ENCODE measurements around the gene SAFB2. TPM values are rescaled to one million over a fixed set of nuclear protein-coding genes. Genes with fewer than 3 reads are reported as not detected.

SAFB2 gene
- total and polyA plus RNA-seq, 9 of the 15 experiments (the other 6 are each of a cell fraction or from before 2014, with no cell fraction given), result 4.5 to 103 (median 47.3) TPM

GRCh38 chr19:5612891-5613865 lies 9.4 kb downstream of the SAFB2 start:
- no peak overlapping the region for H2AFZ ChIP-seq (ENCODE audit: low read depth, low read length)
- no peak for DNase-seq (ENCODE audit: extremely low read depth in 1 of 4, low spot score in 3 of 4)
- H3K4me3 ChIP-seq, result no peak overlapping the region
- peaks cover 40% of the 10 kb centered on the region for H3K79me2 ChIP-seq (ENCODE audit: control insufficient read depth, insufficient read depth, low read length)
- BruUV-seq (replicated peaks), result no TSS peak
- H4K20me1 ChIP-seq (replicated peaks; ENCODE audit: control insufficient read depth, insufficient read depth, low read length), result 0 out of 2 replicates have a peak, but pooled peaks cover 4% of the 10 kb centered on the region
- no peak overlapping the region for H3K27ac ChIP-seq (ENCODE audit: extremely low read depth, low read depth, low read length)
- no peaks in the 10 kb centered on the region for H3K27me3 ChIP-seq (ENCODE audit: control insufficient read depth in 2 of 2, insufficient read depth in 2 of 2, low read length in 2 of 2)
- H3K9ac ChIP-seq (ENCODE audit: insufficient read depth in 1 of 2, low read depth in 2 of 2, low read length in 2 of 2), result no peak overlapping the region
- ChIA-PET POLR2A (interaction anchor here (1.3 to 1.9 kb wide), 2 partner anchors 9 to 66 kb away, joined by 3 to 19 read pairs; partner anchors contain the start of genes SAFB and SAFB2), CTCF (ENCODE audit: low intra/inter-chr PET ratio) (no interaction called here)
- no peaks in the 10 kb centered on the region for H3K4me1 ChIP-seq (replicated peaks in 1 of 2; ENCODE audit: control insufficient read depth in 2 of 2, insufficient read depth in 2 of 2, low read length in 2 of 2)
- H3K36me3 ChIP-seq (ENCODE audit: control insufficient read depth, insufficient read depth, low read length), result peaks cover 91% of the 10 kb centered on the region
- 0 out of 2 replicates have a peak, but pooled peaks have one; percentile 15 for TF ChIP-seq SUPT5H (IDR thresholded peaks at IDR 0.05)
- TF ChIP-seq MCM2 (IDR thresholded peaks at IDR 0.05; ENCODE audit: low read depth), result no peak
- no peak for TF ChIP-seq PRMT5 (CRISPR knock-in tag; IDR thresholded peaks at IDR 0.05)
- no peak for TF ChIP-seq ZNF444 (CRISPR knock-in tag; IDR thresholded peaks at IDR 0.05)
- 0 out of 2 replicates have a peak, but pooled peaks have one; percentile 29 for TF ChIP-seq THRB (CRISPR knock-in tag; conservative IDR thresholded peaks at IDR 0.05)
- TF ChIP-seq ZNF212 (CRISPR knock-in tag; IDR thresholded peaks at IDR 0.05), result no peak
- TF ChIP-seq POLR2A (conservative IDR thresholded peaks at IDR 0.05), result no peak
- WGBS (ENCODE audit: insufficient coverage, low coverage, missing lambda C conversion rate), result 96% methylated on average over 15 of the region's 15 CpGs
- in situ Hi-C loops (cut with MboI), result no loop called here
- intact Hi-C loops (cut with micrococcal nuclease), result no loop called here
- FAIRE-seq, result peak; percentile 66
- H3K4me2 ChIP-seq (ENCODE audit: insufficient read depth, low read length), result no peak overlapping the region
- no peak for ATAC-seq
- H3K9me1 ChIP-seq (ENCODE audit: control insufficient read depth, insufficient read depth, low read length), result no peaks in the 10 kb centered on the region
- H3K9me3 ChIP-seq (replicated peaks; ENCODE audit: control insufficient read depth, insufficient read depth, low read depth, low read length), result no peaks in the 10 kb centered on the region

Measured in K562 (cell line).